Fibroblast of lung (primary cell): Measurements from ENCODE around the gene VASN.

Experiments
- CTCF ChIP-seq, 2 donors: IDR thresholded peaks in 1 of 2; conservative IDR thresholded peaks in 1 of 2; 1 replicate in 1 of 2; 2 replicates in 1 of 2; pipeline ENCODE4 v1.5.1; 2011 to 2012; ENCODE audit warnings: low read length in 2 of 2, control low read depth in 1 of 2, inconsistent platforms in 1 of 2, low read depth in 1 of 2, mild to moderate bottlenecking in 1 of 2
- EZH2 ChIP-seq: IDR thresholded peaks from 2 replicates; pipeline ENCODE4 v1.5.1; 2012; ENCODE audit warnings: low read length, control low read depth, mild to moderate bottlenecking; ENCODE audit errors: missing control alignments

GRCh38 chr16:4370570-4371356 is 885 bp upstream of the VASN start:
- TF ChIP-seq CTCF (conservative IDR thresholded peaks at IDR 0.05 in 1 of 2, IDR thresholded peaks at IDR 0.05 in 1 of 2; ENCODE audit: low read depth in 1 of 2, low read length in 2 of 2) (no peak), EZH2 (no peak)
